ENCODE data around the gene RASGRP1.

The RASGRP1 gene

GRCh38 chr15:38476120-38476519 is 88.5 kb downstream of the RASGRP1 start:
- H3K4me3 ChIP-seq (ENCODE audit: low read depth, low read length): no peak overlapping the region
- DNase-seq (ENCODE audit: low read depth): no peak

- H3K4me3 ChIP-seq (ENCODE audit: low read depth, low read length): no peak overlapping the region
- no peak for DNase-seq (ENCODE audit: low read depth)
Observed at GRCh38 chr15:38475361-38475760, 89.3 kb downstream of the RASGRP1 start.

GRCh38 chr15:38474155-38474757 is 90.4 kb downstream of the RASGRP1 start:
- DNase-seq (ENCODE audit: low read depth): peak; percentile 25
- no peak overlapping the region for H3K4me3 ChIP-seq (ENCODE audit: low read depth, low read length)

- no peak for DNase-seq (ENCODE audit: low read depth)
- H3K4me3 ChIP-seq (ENCODE audit: low read depth, low read length): no peak overlapping the region
Observed at GRCh38 chr15:38471974-38472373, 92.6 kb downstream of the RASGRP1 start.

GRCh38 chr15:38470816-38471215 is 93.8 kb downstream of the RASGRP1 start:
- no peak overlapping the region for H3K4me3 ChIP-seq (ENCODE audit: low read depth, low read length)
- DNase-seq (ENCODE audit: low read depth): no peak

- DNase-seq (ENCODE audit: low read depth): no peak
- no peak overlapping the region for H3K4me3 ChIP-seq (ENCODE audit: low read depth, low read length)
Observed at GRCh38 chr15:38464675-38465074, 99.9 kb downstream of the RASGRP1 start.

- no peak overlapping the region for H3K4me3 ChIP-seq (ENCODE audit: low read depth, low read length)
- DNase-seq (ENCODE audit: low read depth): no peak
Observed at GRCh38 chr15:38463893-38464292, 100.7 kb downstream of the RASGRP1 start.

- DNase-seq (ENCODE audit: low read depth): no peak
Observed at GRCh38 chr15:38461066-38461833, 103.4 kb downstream of the RASGRP1 start.

GRCh38 chr15:38460543-38460942 is 104.1 kb downstream of the RASGRP1 start:
- no peak for DNase-seq (ENCODE audit: low read depth)
- H3K4me3 ChIP-seq (ENCODE audit: low read depth, low read length): no peak overlapping the region

More at GRCh38 chr15:38461066-38461833, 103.4 kb downstream of the RASGRP1 start:
- no peak overlapping the region for H3K4me3 ChIP-seq (ENCODE audit: low read depth, low read length)

- no peak overlapping the region for H3K4me3 ChIP-seq (ENCODE audit: low read depth, low read length)
- no peak for DNase-seq (ENCODE audit: low read depth)
Observed at GRCh38 chr15:38459480-38459879, 105.1 kb downstream of the RASGRP1 start.

- no peak overlapping the region for H3K4me3 ChIP-seq (ENCODE audit: low read depth, low read length)
- DNase-seq (ENCODE audit: low read depth): no peak
Observed at GRCh38 chr15:38458646-38459045, 106.0 kb downstream of the RASGRP1 start.

- H3K4me3 ChIP-seq (ENCODE audit: low read depth, low read length): peak overlapping the region; percentile 81
- no peak for DNase-seq (ENCODE audit: low read depth)
Observed at GRCh38 chr15:38455092-38455491, 109.5 kb downstream of the RASGRP1 start.

GRCh38 chr15:38454696-38455090 is 109.9 kb downstream of the RASGRP1 start:
- H3K4me3 ChIP-seq (ENCODE audit: low read depth, low read length): peak overlapping the region; percentile 81
- DNase-seq (ENCODE audit: low read depth): no peak

- peak; percentile 64 for DNase-seq (ENCODE audit: low read depth)
Observed at GRCh38 chr15:38453971-38454695, 110.5 kb downstream of the RASGRP1 start, which contains the start of gene FAM98B. TSS of gene FAM98B (plus strand) at chr15:38454127. CDS start at chr15:38454162, 35 bp downstream.

GRCh38 chr15:38441130-38441519 is 123.5 kb downstream of the RASGRP1 start:
- DNase-seq (ENCODE audit: low read depth): no peak
- no peak overlapping the region for H3K4me3 ChIP-seq (ENCODE audit: low read depth, low read length)

More at GRCh38 chr15:38453971-38454695, 110.5 kb downstream of the RASGRP1 start, which contains the start of gene FAM98B:
- H3K4me3 ChIP-seq (ENCODE audit: low read depth, low read length): peak within 1 kb of the TSS; percentile 81

- peak; percentile 15 for DNase-seq (ENCODE audit: low read depth)
- H3K4me3 ChIP-seq (ENCODE audit: low read depth, low read length): no peak overlapping the region
Observed at GRCh38 chr15:38440353-38441129, 124.1 kb downstream of the RASGRP1 start.

Data from skeletal muscle cell (primary cell).